Endothelial cell of hepatic sinusoid (primary cell): ENCODE data around the gene KIAA1217.

Source experiments
- in situ Hi-C: cut with HindIII; loops from 2 replicates; pipeline ENCODE4 v1.10.0; 2017; ENCODE audit warnings: low sequenced_read_pairs

Gene KIAA1217

DNA sequence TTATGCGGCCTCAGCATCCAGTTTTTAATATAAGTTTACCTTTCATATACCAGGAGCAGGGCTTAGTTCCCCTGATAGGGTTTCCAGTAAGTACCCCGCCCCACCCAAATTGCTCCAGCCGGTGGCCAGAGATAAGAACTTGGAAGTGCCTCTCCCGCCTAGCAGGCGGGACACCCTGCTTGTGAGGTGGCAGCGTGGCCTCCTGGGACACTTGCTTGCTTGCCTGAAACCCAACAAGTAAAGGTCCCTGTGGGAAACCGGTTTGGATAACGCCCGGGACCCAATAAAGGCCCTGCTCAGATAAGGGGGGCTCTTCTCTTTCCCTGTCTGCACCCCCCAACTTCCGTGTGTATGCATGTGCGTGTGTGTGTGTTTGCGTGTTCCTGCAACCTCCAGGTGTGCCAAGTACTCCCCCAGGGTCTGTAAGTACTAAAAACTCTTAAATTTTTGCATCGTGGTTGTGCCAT, 360.4 kb downstream of the KIAA1217 start:
- in situ Hi-C loops, result no loop called here

DNA sequence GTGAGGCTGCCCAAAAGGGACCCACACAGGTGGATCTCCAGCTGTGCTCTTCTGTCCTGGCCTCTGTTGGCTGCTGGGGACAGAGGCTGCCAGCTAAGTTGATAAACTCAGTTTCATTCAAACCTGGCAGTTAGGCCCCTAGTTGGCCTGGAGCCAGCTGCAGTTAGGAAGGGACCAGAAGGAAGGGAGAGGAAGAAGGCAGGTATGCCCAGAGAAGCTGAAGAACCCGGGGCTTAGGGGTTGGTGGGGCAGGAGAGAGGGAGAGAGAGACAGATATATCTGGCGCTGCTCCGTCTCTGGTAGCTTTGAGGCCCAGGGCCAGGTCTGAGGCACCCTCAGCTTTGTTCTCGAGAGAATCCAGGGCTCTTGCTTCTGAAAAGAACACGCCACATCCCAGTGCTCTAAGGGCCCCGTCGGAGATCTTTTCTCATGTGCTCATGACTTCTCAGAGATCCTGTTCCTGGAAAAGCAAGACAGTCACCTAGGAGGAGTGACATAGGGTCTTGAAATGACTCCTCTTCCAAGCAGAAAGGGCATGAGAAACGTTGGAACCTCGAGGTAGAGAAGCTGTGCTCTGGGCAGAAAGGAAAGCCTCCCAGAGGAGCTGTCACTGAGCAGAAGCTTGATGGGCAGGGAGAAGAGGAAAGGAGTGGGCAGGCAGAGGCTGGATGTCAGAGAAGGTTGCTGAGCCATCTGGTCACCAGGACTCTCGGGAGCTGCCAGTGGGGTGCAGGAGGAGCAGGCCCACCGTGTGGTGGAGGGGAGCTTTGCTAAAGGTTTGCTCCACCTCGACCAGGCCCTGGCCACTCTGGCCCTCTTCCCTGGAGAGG, 361.1 kb downstream of the KIAA1217 start:
- in situ Hi-C loops, result no loop called here

DNA sequence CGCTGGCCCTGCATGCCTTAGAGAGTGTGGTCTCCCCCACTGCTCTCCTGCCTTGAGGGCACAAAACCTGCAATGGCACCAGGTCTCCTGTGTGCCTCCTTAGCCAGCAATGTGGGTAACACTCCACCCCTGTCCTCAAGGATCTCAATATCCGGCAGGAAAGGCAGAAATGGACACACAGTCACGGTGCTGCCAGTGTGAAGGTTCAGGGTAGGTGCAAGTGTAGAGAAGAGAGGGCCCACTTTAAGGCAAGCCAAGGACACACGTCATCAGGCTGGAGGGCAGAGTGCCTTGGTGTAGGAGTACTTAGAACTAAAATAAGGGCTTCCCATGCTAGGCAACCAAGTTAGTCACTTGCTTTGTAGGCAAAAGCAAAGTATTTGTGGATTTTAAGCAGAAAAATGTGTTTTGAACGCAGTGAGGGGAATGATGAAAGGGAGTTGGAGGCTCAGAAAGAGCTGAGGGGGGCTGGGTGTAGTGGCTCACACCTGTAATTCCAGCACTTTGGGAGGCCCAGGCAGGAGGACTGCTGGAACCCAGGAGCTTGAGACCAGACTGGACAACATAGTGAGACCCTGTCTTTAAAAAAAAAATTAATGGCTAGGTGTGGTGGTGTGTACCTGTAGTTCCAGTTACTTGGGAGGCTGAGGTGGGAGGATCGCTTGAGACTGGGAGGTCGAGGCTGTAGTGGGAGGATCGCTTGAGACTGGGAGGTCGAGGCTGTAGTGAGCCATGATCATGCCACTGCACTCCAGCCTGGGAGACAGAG, 361.9 kb downstream of the KIAA1217 start:
- in situ Hi-C loops, result no loop called here

DNA sequence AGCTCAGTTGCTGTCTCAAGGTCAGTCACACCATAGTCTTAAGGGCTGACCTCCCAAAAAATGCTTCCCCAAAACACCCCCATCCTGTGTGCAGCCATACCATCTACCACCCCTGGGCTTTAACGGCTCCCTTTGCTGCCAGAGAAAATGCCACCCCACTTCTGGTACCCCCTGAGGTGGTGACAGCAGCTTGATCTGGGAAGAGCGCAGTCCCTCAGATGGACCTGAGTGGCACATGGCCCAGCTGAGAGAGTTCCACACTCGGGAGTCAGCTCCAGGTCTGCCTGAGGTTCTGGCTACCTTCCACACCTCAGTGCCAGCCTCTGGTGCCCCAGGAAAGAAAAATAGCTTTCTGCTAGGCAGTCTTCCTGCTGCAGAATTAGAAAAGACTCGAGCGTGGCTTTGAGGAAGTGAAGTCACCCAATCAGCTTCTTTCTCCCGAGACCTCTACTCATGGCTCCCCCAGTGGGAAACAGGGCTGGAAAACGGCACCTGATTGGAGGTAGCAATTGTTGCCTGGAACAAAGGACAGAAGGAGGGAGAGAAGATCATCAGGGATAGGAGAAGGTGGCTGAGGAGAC, 363.0 kb downstream of the KIAA1217 start:
- in situ Hi-C loops, result no loop called here

DNA sequence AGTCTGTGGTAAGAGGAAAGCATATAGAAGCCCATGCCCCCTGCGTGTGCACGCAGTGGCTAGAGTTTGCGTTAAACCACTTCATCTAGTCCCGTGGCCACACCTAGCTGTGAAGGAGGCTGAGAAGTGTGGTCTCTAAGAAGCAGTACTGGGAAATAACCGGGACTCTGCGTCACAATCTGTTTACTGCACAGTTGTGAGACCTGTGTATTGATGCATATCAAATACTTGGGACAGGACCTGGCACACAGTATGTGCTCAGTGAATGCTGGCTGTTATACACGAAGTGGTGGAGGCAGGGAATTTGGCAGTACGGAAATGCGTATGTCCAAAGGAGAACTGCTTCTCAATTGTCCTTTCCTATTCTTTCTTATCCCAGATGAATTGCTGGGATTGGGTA, 365.2 kb downstream of the KIAA1217 start:
- in situ Hi-C loops, result no loop called here

DNA sequence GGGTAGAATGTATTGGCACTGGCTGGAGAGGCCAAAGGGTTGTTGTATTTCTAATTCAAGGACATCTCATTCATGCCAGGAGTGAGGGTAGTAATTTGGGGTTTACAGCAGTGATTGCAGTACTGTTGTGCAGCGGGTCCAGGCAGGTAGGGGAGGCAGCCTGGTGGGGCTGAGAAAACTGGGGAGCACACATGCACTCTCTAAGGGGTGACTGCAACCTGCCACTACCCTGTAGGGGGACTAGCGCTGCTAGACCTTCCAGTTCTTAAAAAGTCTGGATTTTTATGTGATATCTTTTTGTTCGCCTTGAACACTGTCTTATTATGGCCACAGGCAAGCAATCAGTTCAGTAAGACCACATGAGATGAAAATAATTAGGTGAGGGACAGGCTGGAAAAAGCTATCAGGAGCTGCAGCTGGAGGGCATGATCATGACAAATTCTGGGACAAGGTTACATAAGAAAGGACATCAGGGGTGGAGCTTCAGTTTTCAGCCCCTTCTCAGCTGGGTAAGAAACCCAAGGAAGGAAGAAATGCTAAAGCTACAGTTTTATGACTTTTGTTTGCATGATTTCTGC, 365.7 kb downstream of the KIAA1217 start:
- in situ Hi-C loops, result no loop called here

DNA sequence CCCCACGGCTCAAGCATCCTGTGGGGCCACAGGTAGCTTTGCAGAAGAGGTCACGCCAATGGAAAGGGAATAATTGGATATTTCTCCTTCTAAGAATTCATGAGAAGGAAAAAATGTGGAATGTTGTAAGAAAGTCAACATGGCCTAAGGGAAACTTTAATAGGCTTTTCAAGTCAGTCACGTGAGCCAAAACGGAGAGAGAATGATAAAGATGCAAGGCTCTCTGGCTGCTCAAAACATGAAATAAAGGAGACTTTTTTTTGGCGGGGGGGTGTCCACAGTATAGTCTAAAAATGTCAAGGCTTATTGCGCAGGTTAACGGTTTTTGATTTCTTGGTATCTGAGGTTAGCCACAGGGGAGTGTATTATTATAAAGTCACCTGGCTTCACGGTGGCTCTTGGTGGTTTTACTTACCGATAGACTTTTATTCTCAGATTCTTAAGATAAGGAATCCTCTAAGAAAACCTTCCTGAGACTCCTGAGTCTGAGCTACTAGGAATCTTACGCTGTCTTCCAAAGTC, 366.6 kb downstream of the KIAA1217 start:
- in situ Hi-C loops, result no loop called here

DNA sequence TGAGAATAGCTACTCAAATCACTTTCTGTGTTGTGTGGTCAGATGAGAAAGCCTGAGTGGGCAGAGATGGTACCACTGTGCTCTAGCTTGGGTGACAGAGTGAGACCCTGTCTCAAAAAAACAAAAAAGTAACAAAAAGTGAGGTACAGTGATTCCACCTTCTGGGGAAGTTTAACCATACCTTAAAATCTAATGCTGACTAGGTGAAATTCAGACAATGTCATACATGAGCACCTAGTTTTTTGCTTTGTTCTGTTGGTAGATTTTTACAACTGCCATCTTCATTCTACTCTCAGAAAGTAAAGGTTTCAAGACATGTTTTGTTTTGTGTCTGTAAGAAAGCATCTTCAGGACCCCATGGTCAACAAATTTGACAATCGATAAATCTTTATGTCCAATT, 370.5 kb downstream of the KIAA1217 start:
- in situ Hi-C loops, result no loop called here

DNA sequence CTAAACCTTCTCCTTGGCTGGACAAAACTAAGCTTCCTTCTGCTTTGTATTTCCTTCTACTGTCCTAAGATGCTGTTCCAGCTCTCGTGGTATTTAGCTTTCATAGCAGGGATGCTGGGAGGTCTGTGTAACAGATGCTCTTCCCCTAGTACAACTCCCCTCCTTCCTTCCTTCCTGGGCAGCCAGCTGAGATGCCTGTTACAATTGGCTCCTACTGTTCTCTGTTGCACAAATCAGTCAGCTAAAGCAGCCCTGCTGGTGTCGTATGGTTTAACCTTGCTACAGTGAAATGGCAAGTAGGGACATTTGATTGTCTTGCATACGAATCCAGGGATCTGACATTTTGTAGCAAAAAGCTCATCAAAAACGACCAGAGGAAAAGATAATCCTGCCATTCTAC, 371.0 kb downstream of the KIAA1217 start:
- in situ Hi-C loops, result no loop called here

DNA sequence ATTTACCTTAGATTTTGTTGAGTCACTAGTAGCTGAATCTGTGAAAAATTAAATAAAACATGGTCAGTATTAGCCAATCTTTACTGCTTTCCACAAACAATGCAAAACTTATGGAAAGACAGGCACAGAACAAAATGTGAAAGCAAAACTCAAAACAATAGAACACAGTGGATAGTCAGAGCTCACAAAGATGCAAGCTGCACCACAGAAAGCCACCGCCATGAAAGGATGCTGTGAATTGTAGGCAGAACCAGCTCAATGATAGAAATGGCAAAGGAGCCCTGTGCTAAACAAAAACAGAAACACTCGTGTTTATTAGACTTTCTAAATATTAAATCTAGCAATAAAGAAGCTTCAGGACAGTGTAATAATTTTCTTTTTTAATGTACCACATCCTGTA, 380.3 kb downstream of the KIAA1217 start:
- in situ Hi-C loops, result no loop called here

DNA sequence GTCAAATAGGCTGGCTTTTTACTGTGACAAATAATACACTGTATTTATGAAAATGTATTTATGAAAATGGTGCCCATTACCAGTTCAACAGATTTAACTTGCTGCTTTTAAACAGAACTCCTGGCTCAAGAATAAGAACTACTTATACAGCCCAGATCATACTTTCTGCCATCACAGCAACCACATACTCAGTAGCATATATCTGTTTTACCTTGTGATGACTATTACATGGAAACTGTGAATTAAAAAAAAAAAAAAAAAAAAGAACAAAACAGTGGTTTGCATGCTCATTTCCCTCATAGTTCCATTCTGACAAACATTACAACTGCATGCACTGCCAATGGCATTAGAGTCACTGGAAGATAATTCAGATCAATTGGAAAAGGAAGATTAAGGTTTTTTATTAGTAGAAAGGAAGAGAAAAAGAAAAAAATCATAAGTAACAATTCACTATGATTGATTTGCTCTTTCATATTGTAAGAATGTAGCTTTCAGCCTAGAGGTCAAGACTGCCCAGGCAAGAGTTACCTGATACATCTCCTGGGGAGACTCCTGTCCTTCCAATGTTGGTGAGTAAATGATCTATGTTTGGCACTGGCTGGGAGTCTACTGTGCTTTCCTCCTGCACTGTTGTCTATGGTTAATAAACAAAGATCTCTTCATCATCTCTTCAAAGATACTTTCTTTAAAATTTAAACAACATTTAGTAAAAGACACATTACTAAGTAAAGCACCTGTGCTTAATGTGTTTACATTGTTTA, 381.9 kb downstream of the KIAA1217 start:
- in situ Hi-C loops, result no loop called here

DNA sequence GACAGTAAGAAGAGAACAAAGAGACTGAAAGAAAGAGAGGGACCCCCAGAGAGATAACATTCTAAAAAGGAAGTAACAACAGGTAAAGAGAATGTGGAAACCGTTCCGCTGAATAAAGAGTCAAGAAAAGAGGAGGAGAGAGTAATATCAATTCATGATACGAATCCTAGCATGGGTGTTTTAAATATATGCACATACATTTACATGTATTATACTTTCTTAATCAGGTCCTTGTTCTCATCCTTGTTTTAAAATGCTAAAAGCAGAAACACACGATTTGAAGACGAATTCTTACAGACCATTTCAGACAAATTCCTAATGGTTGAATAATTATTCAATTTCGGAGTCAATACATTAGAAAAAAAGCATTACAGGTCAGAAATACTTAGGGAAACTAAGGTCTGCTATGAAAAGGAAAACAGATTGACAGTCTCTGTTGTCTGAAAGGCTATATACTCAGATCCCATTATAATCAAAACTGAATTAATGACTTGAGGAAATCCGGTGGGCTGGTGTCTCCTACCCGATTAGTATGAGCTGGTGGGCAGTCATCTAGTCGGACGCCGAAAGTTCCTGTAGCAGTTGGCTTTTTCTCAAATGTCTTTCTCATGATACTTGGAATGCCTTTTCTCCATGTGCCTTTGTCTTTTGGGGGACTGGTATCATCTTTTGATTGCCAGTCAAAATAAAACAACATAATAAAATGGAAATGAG, 387.4 kb downstream of the KIAA1217 start:
- in situ Hi-C loops, result no loop called here

DNA sequence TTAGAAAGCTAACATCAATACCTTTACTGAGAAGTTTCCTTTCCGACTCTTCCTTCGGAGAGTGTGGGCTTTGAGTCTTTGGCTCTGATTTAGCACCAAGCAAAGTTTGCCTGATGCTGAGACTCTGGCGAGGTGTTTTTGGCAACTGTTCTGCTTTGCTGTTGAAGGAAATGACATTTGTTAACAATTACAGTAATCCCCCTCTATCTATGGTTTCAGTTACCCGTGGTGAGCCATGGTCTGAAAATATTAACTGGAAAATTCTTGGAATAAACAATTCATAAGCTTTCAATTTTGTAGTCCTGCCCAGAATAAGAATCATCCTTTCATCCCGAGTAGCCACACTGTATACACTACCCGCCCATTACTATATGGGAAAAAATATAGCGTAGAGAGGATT, 388.5 kb downstream of the KIAA1217 start:
- in situ Hi-C loops, result no loop called here
